OCI-LY3 (cell line): ENCODE data around the gene TM9SF3.

Experiments used
- CTCF ChIP-seq: fragments of 200-600, 300-600 bp; sonication (generic); IDR thresholded peaks from 2 replicates; pipeline ENCODE4 v1.5.1; 2014; ENCODE audit warnings: antibody characterized with exemption, low read length, low read depth
- EZH2phosphoT487 ChIP-seq: fragments of 200-600 bp; shearing (Covaris generic); IDR thresholded peaks from 2 replicates; pipeline ENCODE4 v1.6.1; 2018; ENCODE audit warnings: antibody characterized with exemption, mixed run types, low read depth

- TF ChIP-seq CTCF (peak; percentile 45), EZH2phosphoT487 (no peak)
Measured at GRCh38 chr10:96556003-96556402, 30.8 kb downstream of the TM9SF3 start.
